GM19099 (cell line): ENCODE measurements around the gene FSIP1.
A peak's percentile ranks its signal among the peaks of the same experiment; 100 is the strongest.

Experiments
- POLR2A ChIP-seq: IDR thresholded peaks from 3 replicates; pipeline ENCODE4 v1.6.1; 2011; ENCODE audit warnings: low read depth; ENCODE audit not compliant: insufficient read length; ENCODE audit errors: extremely low read depth

The FSIP1 gene

GRCh38 chr15:39782441-39783138 is at the start of gene FSIP1:
Gene FSIP1, minus strand, starts transcription at chr15:39782841. Its CDS starts 6,317 bp downstream, at chr15:39776524.
- TF ChIP-seq POLR2A = peak; percentile 92

- no peak for TF ChIP-seq POLR2A
Measured at GRCh38 chr15:39830166-39830565, 47.5 kb upstream of the FSIP1 start.

- no peak for TF ChIP-seq POLR2A
Measured at GRCh38 chr15:39828374-39828931, 45.8 kb upstream of the FSIP1 start.

- no peak for TF ChIP-seq POLR2A
Measured at GRCh38 chr15:39826975-39827374, 44.3 kb upstream of the FSIP1 start.

- TF ChIP-seq POLR2A = no peak
Measured at GRCh38 chr15:39823634-39824033, 41.0 kb upstream of the FSIP1 start.

GRCh38 chr15:39820050-39820602 is 37.5 kb upstream of the FSIP1 start:
- no peak for TF ChIP-seq POLR2A

- TF ChIP-seq POLR2A = no peak
Measured at GRCh38 chr15:39819533-39819932, 36.9 kb upstream of the FSIP1 start.

GRCh38 chr15:39817892-39818291 is 35.3 kb upstream of the FSIP1 start:
- TF ChIP-seq POLR2A = no peak

- TF ChIP-seq POLR2A = no peak
Measured at GRCh38 chr15:39814489-39814888, 31.8 kb upstream of the FSIP1 start.

GRCh38 chr15:39808909-39809308 is 26.3 kb upstream of the FSIP1 start:
- no peak for TF ChIP-seq POLR2A

- TF ChIP-seq POLR2A = no peak
Measured at GRCh38 chr15:39807791-39808190, 25.1 kb upstream of the FSIP1 start.

- TF ChIP-seq POLR2A = no peak
Measured at GRCh38 chr15:39804026-39804425, 21.4 kb upstream of the FSIP1 start.

- TF ChIP-seq POLR2A = no peak
Measured at GRCh38 chr15:39803016-39803415, 20.4 kb upstream of the FSIP1 start.

- no peak for TF ChIP-seq POLR2A
Measured at GRCh38 chr15:39801641-39802309, 19.1 kb upstream of the FSIP1 start.

GRCh38 chr15:39799552-39800011 is 16.9 kb upstream of the FSIP1 start:
- no peak for TF ChIP-seq POLR2A

GRCh38 chr15:39798382-39798781 is 15.7 kb upstream of the FSIP1 start:
- no peak for TF ChIP-seq POLR2A
